Natural killer cell (primary cell): ENCODE data around the gene SCAF11. TPM values are rescaled to one million over a fixed set of nuclear protein-coding genes. Genes with fewer than 3 reads are reported as not detected.

Experiments used
- ATAC-seq, 3 donors: fragments of 150-1000 bp in 2 of 3; fragments of 200-7000 bp in 1 of 3; cut with Tn5 transposase; 1 replicate in 1 of 3; 2 replicates in 2 of 3; pipeline ENCODE4 v1.10.0; 2021; ENCODE audit warnings: mild to moderate bottlenecking in 2 of 3, moderate library complexity in 2 of 3
- DNase-seq, 2 donors: peaks; one replicate each; pipeline versions ENCODE4 v3.0.0 to v3.0.0-alpha.2; 2013 to 2021; ENCODE audit warnings: mixed read lengths in 1 of 2
- H3K27ac ChIP-seq: one replicate; pipeline ENCODE4 v1.5.1; 2013; ENCODE audit warnings: mild to moderate bottlenecking, low read length
- H3K27me3 ChIP-seq: one replicate; pipeline ENCODE4 v1.6.1; 2013; ENCODE audit warnings: low read length; ENCODE audit not compliant: control insufficient read depth, insufficient read depth
- H3K36me3 ChIP-seq: one replicate; pipeline ENCODE4 v1.6.1; 2013; ENCODE audit warnings: low read length; ENCODE audit not compliant: control insufficient read depth, insufficient read depth
- H3K4me1 ChIP-seq: one replicate; pipeline ENCODE4 v1.6.1; 2013; ENCODE audit warnings: low read length; ENCODE audit not compliant: control insufficient read depth, insufficient read depth
- H3K4me3 ChIP-seq: one replicate; pipeline ENCODE4 v1.5.1; 2013; ENCODE audit warnings: low read length
- H3K9me3 ChIP-seq: one replicate; pipeline ENCODE4 v1.6.1; 2013; ENCODE audit warnings: low read length; ENCODE audit not compliant: control insufficient read depth, insufficient read depth
- H3K27ac Mint-ChIP-seq, 2 donors: one replicate each; pipeline ENCODE4 v1.8.0; 2022; ENCODE audit warnings: mild to moderate bottlenecking in 2 of 2, mixed read lengths in 2 of 2, moderate library complexity in 1 of 2
- H3K27me3 Mint-ChIP-seq, 2 donors: one replicate each; pipeline ENCODE4 v1.8.0; 2022; ENCODE audit warnings: low read depth in 2 of 2, mixed read lengths in 2 of 2
- H3K36me3 Mint-ChIP-seq: one replicate; pipeline ENCODE4 v1.8.0; 2022; ENCODE audit warnings: mixed read lengths
- H3K4me1 Mint-ChIP-seq, 2 donors: one replicate each; pipeline ENCODE4 v1.8.0; 2022; ENCODE audit warnings: mixed read lengths in 2 of 2
- H3K4me3 Mint-ChIP-seq: one replicate; pipeline ENCODE4 v1.8.0; 2022; ENCODE audit warnings: mild to moderate bottlenecking, moderate library complexity, mixed read lengths
- H3K9me3 Mint-ChIP-seq, 2 donors: one replicate each; pipeline ENCODE4 v1.8.0; 2022; ENCODE audit warnings: mixed read lengths in 2 of 2
- WGBS: methylation state at CpG from one replicate; pipeline ENCODE4 v1.1.7; 2013; ENCODE audit warnings: missing lambda C conversion rate; ENCODE audit not compliant: insufficient coverage; 5-methylcytosine and 5-hydroxymethylcytosine counted together
- intact Hi-C: fragments of 100-400 bp; cut with micrococcal nuclease; formaldehyde crosslinking; loops from one replicate; pipeline ENCODE4 v1.14.2; 2022
- total RNA-seq, 4 donors: library from RNA; stranded (reverse); fragments of 120-200 nt in 1 of 4; gene quantifications; one replicate each; pipeline versions ENCODE4 v1.2.3 to v1.2.4, GENCODE V29; 2013 to 2022
- TF ChIP-seq, protein P1 (sequence below): fragments of 200-600 bp; IDR thresholded peaks from one replicate; pipeline ENCODE4 v1.8.0; 2022; ENCODE audit warnings: antibody characterized with exemption

The SCAF11 gene
- total RNA-seq, 3 donors from 2014 or later (not counting 1 experiment from before 2014, with no cell fraction given): 208 to 232 (median 220) TPM

DNA sequence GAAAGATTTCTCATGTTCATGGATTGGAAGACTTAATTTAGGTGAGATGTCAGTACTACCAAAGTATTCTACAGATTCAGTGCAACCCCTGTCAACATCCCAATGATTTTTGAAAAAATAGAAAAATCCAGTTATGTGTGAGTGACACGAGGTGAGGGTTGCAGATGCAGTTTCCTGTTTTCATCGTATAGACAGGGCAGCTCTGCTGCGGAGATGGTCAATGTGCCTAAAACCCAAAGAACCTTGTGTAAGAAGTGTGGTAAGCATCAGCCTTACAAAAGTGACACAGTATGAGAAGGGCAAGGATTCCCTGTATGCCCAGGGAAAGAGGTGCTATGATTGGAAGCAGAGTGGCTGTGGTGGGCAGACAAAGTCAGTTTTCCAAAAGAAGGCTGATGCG is 94.4 kb downstream of the SCAF11 start:
- H3K9me3 ChIP-seq: no peaks in the 10 kb centered on the region
- H3K27me3 Mint-ChIP-seq: no peaks in the 10 kb centered on the region
- H3K27ac ChIP-seq: peak overlapping the region; percentile 41
- 59% methylated on average over 4 of the region's 4 CpGs for WGBS
- H3K27ac Mint-ChIP-seq: peak overlapping the region; percentile 65 to 76
- H3K36me3 Mint-ChIP-seq: no peaks in the 10 kb centered on the region
- H3K36me3 ChIP-seq: peaks cover 48% of the 10 kb centered on the region
- TF ChIP-seq, protein P1, sequence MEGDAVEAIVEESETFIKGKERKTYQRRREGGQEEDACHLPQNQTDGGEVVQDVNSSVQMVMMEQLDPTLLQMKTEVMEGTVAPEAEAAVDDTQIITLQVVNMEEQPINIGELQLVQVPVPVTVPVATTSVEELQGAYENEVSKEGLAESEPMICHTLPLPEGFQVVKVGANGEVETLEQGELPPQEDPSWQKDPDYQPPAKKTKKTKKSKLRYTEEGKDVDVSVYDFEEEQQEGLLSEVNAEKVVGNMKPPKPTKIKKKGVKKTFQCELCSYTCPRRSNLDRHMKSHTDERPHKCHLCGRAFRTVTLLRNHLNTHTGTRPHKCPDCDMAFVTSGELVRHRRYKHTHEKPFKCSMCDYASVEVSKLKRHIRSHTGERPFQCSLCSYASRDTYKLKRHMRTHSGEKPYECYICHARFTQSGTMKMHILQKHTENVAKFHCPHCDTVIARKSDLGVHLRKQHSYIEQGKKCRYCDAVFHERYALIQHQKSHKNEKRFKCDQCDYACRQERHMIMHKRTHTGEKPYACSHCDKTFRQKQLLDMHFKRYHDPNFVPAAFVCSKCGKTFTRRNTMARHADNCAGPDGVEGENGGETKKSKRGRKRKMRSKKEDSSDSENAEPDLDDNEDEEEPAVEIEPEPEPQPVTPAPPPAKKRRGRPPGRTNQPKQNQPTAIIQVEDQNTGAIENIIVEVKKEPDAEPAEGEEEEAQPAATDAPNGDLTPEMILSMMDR: no peak
- intact Hi-C loops: loop anchor here (1.0 kb wide), 1 partner anchor 18 kb away; no protein-coding TSS in a partner anchor
- ATAC-seq (peak in 2 of 3 donors; percentile 76 to 87), DNase-seq (no peak)
- no peak overlapping the region for H3K4me3 ChIP-seq
- H3K4me3 Mint-ChIP-seq: peak overlapping the region; percentile 64
- H3K4me1 Mint-ChIP-seq: peaks cover 27 to 31% of the 10 kb centered on the region in 2 donors
- peaks cover 7% of the 10 kb centered on the region for H3K4me1 ChIP-seq
- H3K9me3 Mint-ChIP-seq: no peaks in the 10 kb centered on the region
- H3K27me3 ChIP-seq: no peaks in the 10 kb centered on the region

DNA sequence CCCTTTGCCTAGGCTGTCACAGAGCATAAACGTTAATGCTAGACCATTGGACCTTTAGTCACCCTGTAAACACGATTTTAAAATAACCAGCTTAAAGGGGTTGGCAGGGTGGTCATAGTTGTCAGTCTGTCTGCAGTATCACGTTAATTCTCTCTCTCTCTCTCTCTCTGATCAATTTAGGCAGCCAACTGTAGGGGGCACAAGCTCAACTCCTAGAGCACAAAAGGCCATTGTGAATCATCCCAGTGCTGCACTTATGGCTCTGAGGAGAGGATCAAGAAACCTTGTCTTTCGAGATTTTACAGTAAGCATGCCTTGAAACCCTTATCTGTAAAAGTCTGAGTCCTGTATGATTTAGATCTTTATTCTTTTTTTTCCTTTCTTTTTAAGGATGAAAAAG is 97.1 kb downstream of the SCAF11 start:
- peaks cover 46% of the 10 kb centered on the region for H3K36me3 ChIP-seq
- no peaks in the 10 kb centered on the region for H3K27me3 Mint-ChIP-seq
- TF ChIP-seq, protein P1: no peak
- no peaks in the 10 kb centered on the region for H3K9me3 Mint-ChIP-seq
- no peaks in the 10 kb centered on the region for H3K27me3 ChIP-seq
- H3K27ac Mint-ChIP-seq: no peak overlapping the region
- no peaks in the 10 kb centered on the region for H3K9me3 ChIP-seq
- H3K4me1 ChIP-seq: peaks cover 7% of the 10 kb centered on the region
- no peak overlapping the region for H3K4me3 ChIP-seq
- no peak overlapping the region for H3K27ac ChIP-seq
- no peak for ATAC-seq
- intact Hi-C loops: no loop called here
- no peaks in the 10 kb centered on the region for H3K36me3 Mint-ChIP-seq
- DNase-seq: no peak
- H3K4me3 Mint-ChIP-seq: no peak overlapping the region
- peaks cover 25 to 27% of the 10 kb centered on the region in 2 donors for H3K4me1 Mint-ChIP-seq
- 96% methylated on average over 4 of the region's 4 CpGs for whole genome bisulfite sequencing

DNA sequence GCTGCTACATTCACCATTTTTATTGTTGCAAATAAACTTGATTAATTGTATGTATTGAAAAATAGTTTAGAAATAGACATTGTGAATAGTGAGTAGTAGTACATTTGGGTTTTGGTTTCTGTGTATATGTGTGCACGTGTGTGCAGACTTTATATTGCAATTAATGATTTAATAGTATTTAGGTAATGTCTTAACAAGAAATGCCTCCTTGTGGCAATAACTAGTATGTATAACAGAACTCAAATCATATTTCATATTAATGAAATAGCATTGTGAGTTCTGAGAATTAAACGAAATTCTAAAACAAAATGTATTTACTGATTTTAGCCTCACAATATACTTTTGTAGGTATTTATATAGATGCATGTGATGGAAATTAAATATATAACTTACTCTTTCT is 100.1 kb downstream of the SCAF11 start:
- H3K36me3 Mint-ChIP-seq: no peaks in the 10 kb centered on the region
- 83% methylated on average over 1 of the region's 2 CpGs for WGBS
- Histone ChIP-seq H3K27me3 (no peaks in the 10 kb centered on the region), H3K4me1 (no peaks in the 10 kb centered on the region), H3K36me3 (peaks cover 42% of the 10 kb centered on the region), H3K27ac (no peak overlapping the region), H3K9me3 (no peaks in the 10 kb centered on the region), H3K4me3 (no peak overlapping the region)
- TF ChIP-seq, protein P1: no peak
- H3K4me3 Mint-ChIP-seq: no peak overlapping the region
- no peak overlapping the region for H3K27ac Mint-ChIP-seq
- ATAC-seq (no peak), DNase-seq (no peak)
- H3K4me1 Mint-ChIP-seq: peaks cover 11 to 13% of the 10 kb centered on the region in 2 donors
- intact Hi-C loops: no loop called here
- H3K27me3 Mint-ChIP-seq: no peaks in the 10 kb centered on the region
- no peaks in the 10 kb centered on the region for H3K9me3 Mint-ChIP-seq

DNA sequence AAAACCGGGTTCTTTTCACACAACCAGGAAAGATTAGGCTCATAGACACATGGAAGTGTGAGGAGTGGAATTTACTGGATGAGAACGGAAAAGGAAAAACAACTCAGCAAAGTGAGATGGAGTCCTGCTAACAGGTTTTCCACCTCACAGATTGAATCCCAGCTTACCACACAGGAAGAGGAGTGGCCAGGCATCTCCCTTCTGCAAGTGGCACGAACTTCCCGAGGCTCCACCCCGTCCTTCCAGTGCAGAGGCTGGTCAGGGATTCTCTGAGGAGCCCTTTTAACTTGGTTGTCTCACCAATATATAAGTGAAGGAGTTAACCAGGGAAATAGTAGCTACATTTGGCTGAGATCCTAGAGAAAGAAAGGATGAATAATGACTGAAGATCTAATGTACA is 102.8 kb downstream of the SCAF11 start:
- DNase-seq: no peak
- no peak overlapping the region for H3K4me3 ChIP-seq
- H3K36me3 ChIP-seq: peaks cover 20% of the 10 kb centered on the region
- no peaks in the 10 kb centered on the region for H3K27me3 Mint-ChIP-seq
- H3K4me1 ChIP-seq: no peaks in the 10 kb centered on the region
- no peaks in the 10 kb centered on the region for H3K9me3 ChIP-seq
- H3K27ac Mint-ChIP-seq: peak overlapping the region in 1 of 2 donors; percentile 45
- no peaks in the 10 kb centered on the region for H3K36me3 Mint-ChIP-seq
- no peak overlapping the region for H3K27ac ChIP-seq
- H3K4me1 Mint-ChIP-seq: peaks cover 5% of the 10 kb centered on the region in 2 donors
- no peaks in the 10 kb centered on the region for H3K9me3 Mint-ChIP-seq
- 92% methylated on average over 4 of the region's 5 CpGs for WGBS
- H3K27me3 ChIP-seq: no peaks in the 10 kb centered on the region
- no peak for ATAC-seq
- H3K4me3 Mint-ChIP-seq: no peak overlapping the region
- intact Hi-C loops: no loop called here
- TF ChIP-seq, protein P1: no peak
